ENCODE data around the gene ANO3.

The ANO3 gene

DNA sequence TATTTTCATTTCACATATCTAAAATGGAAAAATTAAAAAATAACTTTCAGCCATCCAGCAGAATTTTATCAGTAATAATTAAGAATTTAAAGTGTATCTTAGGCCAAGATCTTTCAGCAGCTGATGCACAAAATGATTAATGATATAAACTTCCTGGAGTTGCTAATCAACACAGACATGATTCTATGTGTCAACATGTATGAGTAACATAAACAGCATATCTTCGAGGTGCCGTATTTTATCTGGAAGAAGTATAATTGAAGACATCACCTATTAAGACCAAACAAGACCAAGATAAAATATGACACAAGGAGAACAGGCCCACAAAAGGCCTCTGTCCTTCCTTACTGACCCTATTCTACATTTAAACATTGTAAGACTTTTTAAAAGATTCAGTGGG is 344.7 kb downstream of the ANO3 start:
- TF ChIP-seq, protein P1, sequence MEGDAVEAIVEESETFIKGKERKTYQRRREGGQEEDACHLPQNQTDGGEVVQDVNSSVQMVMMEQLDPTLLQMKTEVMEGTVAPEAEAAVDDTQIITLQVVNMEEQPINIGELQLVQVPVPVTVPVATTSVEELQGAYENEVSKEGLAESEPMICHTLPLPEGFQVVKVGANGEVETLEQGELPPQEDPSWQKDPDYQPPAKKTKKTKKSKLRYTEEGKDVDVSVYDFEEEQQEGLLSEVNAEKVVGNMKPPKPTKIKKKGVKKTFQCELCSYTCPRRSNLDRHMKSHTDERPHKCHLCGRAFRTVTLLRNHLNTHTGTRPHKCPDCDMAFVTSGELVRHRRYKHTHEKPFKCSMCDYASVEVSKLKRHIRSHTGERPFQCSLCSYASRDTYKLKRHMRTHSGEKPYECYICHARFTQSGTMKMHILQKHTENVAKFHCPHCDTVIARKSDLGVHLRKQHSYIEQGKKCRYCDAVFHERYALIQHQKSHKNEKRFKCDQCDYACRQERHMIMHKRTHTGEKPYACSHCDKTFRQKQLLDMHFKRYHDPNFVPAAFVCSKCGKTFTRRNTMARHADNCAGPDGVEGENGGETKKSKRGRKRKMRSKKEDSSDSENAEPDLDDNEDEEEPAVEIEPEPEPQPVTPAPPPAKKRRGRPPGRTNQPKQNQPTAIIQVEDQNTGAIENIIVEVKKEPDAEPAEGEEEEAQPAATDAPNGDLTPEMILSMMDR (IDR thresholded peaks at IDR 0.05; ENCODE audit: low read depth, low read length), result no peak

DNA sequence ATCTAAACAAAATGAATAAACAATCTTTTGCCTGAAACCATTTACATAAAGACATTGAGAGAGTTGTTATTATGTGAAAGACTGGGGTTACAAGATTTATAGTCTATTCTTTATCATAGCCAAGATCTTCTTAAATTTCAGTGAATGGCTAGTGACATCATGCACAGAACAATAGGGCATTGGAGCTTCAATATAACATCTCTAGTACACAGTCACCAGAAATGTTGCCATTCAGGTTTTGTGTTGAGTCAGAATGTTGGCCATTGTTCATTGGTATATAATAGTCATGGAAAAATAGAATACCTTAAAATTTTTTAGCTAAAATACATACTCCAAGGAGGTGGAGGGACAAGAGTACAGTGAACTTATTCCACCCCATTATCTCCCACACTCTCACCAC is 345.6 kb downstream of the ANO3 start:
- TF ChIP-seq, protein P1 (IDR thresholded peaks at IDR 0.05; ENCODE audit: low read depth, low read length), result no peak
- no peak overlapping the region for H3K4me3 ChIP-seq (ENCODE audit: low read depth, low read length)

More for the DNA sequence above, 344.7 kb downstream of the ANO3 start:
- H3K4me3 ChIP-seq (ENCODE audit: low read depth, low read length), result no peak overlapping the region

DNA sequence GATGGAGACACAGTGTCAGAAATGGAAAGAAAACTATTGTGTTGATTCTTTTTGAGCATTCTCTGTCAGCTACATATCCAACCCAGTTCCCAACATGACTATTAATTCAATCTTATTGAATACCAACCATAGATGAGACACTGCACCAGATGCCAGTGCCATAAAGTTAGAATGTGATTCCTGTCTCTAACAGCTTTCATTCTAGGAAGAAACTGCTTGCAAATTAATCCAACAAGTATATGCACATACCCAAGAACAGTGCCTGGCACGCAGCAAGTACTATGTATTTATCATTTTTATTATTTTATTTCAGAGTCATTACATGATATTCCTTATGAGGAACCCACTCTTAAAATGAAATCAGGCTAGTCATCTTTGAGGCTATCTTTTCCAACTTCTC is 355.4 kb downstream of the ANO3 start:
- TF ChIP-seq, protein P1 (IDR thresholded peaks at IDR 0.05; ENCODE audit: low read depth, low read length), result no peak
- no peak overlapping the region for H3K4me3 ChIP-seq (ENCODE audit: low read depth, low read length)

DNA sequence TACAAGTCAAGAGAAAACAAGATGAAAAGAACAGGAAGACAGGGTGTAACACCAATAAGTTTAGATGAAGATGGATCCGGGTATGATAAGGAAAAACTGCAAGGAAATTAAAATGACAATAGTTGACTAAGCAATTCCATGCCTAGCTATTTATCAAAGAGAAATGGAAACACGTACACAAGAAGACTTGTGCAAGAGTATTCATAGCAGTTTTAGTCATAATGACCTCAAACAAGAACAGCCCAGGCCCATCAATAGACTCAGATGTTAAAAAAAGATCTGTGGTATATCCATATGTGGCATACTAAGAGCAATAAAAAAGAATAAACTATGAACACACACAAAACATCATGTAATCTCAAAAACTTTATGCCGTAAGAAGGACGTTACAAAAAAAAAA is 356.8 kb downstream of the ANO3 start:
- TF ChIP-seq, protein P1 (IDR thresholded peaks at IDR 0.05; ENCODE audit: low read depth, low read length), result no peak
- no peak overlapping the region for H3K4me3 ChIP-seq (ENCODE audit: low read depth, low read length)

DNA sequence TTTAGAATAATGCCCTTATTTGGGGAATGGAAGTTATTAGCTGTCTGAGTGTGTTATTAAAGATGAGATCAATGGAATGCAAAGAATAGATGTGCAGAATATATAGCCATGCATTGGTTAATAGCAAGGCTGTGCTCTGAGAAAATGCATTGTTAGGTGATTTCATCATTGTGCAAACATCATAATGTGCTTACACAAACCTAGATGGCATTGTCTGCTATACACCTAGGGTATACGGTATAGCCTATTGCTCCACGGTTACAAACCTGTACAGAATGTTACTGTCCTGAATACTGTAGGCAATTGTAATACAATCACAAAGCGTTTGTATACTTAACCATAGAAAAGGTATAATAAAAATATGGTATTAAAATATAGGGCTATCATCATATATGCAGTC is 364.4 kb downstream of the ANO3 start:
- TF ChIP-seq, protein P1 (IDR thresholded peaks at IDR 0.05; ENCODE audit: low read depth, low read length), result no peak

DNA sequence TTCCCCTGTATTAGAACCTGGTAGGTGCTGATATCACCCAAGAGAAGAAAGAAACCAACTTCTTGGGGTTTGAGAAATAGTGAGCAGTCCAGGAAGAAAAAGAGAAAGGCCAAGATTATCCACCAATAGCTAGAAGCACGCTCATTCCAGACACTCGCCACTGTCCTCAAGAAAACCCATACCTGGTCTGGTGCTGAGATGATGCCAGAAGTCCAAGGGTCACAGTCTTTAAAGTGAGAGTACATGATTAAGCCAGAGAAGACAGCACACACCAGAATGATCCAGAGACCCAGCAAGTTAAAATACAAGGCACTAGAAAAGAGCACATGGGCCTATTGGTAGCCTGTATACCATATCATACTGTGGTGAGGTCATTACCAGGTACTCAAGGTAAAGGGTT is 366.3 kb downstream of the ANO3 start:
- H3K4me3 ChIP-seq (ENCODE audit: low read depth, low read length), result no peak overlapping the region
- TF ChIP-seq, protein P1 (IDR thresholded peaks at IDR 0.05; ENCODE audit: low read depth, low read length), result no peak

More for the DNA sequence above, 364.4 kb downstream of the ANO3 start:
- no peak overlapping the region for H3K4me3 ChIP-seq (ENCODE audit: low read depth, low read length)

DNA sequence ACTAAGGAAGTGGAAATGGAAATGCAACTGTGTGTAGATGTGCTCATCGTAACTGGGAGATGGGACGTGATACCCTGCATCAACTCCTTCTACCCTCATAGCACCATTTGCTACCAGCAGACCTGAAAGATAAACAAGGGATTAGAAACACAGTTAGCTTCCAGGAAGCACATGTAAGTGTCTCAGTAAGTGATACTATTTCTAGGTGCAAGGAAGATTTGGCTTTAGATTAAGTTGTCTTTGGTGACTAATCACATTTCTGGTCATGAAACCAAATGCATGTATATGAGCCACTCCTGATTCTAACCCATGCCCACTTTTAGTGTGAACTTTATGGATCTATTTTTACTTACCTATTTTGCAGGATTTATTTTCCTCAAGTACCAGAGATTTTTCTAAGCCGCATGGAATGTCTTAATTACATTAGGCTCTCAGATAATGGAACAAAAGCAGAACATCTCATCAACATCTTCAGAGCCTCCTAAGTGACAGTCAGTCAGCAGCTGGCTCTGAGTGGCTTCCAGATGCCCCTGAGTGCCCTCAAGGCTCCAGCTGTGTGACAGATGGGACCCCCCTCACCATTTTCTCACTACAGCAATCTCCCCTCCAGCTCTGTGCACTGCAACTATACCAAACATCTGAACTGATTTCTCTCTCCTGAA is 368.8 kb downstream of the ANO3 start:
- no peak overlapping the region for H3K4me3 ChIP-seq (ENCODE audit: low read depth, low read length)
- TF ChIP-seq, protein P1 (IDR thresholded peaks at IDR 0.05; ENCODE audit: low read depth, low read length), result no peak

Data from WI38 (cell line).